ENCODE data around the gene ASCL5.

The ASCL5 gene

DNA sequence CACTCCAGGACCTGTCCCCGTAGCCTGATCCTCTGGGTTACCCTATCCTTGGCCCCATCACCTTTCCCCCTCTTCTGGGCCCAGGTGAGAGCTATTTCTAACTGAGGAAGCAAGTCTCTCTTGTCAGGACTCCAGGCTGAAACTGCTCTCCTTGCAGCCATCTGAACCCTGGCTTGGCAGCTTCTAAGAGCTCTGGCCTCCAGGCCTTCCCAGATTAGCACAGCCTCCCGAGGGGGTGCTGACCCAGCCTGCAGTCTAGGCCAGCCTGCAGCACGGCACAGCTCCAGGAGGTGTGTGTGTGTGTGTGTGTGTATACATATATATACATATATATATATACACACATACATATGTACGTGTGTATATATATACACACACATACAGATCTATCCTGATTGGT lies 32.2 kb downstream of the ASCL5 start:
- WGBS (ENCODE audit: extremely low coverage, insufficient coverage, insufficient read length) = no CpG with 5 or more reads among the region's 4 CpGs
- no peak overlapping the region for H3K4me3 ChIP-seq (ENCODE audit: low read depth, low read length)

DNA sequence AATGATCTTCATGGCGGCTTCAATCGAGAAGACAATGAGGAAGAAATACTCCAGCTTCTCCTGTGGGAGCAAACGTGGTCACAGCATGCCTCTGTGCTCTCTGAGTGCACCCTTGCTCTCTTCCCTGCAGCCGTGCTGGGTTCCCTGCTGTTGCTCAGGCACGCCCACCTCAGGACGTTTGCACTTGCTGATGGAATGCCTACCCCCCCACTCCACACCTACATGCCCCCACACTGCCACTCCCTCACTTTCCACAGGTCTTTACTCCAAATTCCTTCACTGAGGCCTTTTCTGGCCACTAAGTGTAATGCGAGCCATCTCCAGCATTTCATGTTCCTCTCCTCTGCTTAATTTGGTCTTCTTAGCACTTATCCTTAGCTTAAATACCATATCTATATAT lies 33.0 kb downstream of the ASCL5 start:
- Histone ChIP-seq H2BK5ac (ENCODE audit: low read depth, low read length, poor library complexity) (no peak overlapping the region), H3K9ac (ENCODE audit: low read length) (no peak overlapping the region), H2BK120ac (ENCODE audit: insufficient read depth, low read length, poor library complexity) (no peak overlapping the region), H3K79me1 (ENCODE audit: low read length) (no peaks in the 10 kb centered on the region), H3K27ac (ENCODE audit: low read depth, low read length) (no peak overlapping the region), H3K27me3 (ENCODE audit: insufficient read depth, low read length) (no peaks in the 10 kb centered on the region), H3K4me1 (ENCODE audit: control insufficient read depth in 1 of 2, insufficient read depth in 2 of 2, low read length in 2 of 2) (no peaks in the 10 kb centered on the region), H4K91ac (ENCODE audit: low read depth, low read length) (no peak overlapping the region), H3K9me3 (ENCODE audit: insufficient read depth, low read depth, low read length) (peaks cover 5% of the 10 kb centered on the region), H3K14ac (ENCODE audit: low read length) (no peak overlapping the region), H4K8ac (ENCODE audit: low read depth, low read length) (no peak overlapping the region), H3K18ac (ENCODE audit: low read length) (no peak overlapping the region), H2AFZ (ENCODE audit: insufficient read depth, low read length, poor library complexity) (no peak overlapping the region), H3K4ac (ENCODE audit: low read depth, low read length) (no peak overlapping the region), H3K4me3 (ENCODE audit: low read depth, low read length) (no peak overlapping the region), H3K79me2 (ENCODE audit: control insufficient read depth, insufficient read depth, low read length, poor library complexity) (no peaks in the 10 kb centered on the region), H2AK5ac (ENCODE audit: low read length) (no peak overlapping the region), H3K23ac (ENCODE audit: low read length) (no peak overlapping the region), H4K12ac (ENCODE audit: low read depth, low read length) (no peak overlapping the region), H3K4me2 (ENCODE audit: low read length) (no peak overlapping the region), H3K36me3 (ENCODE audit: control insufficient read depth in 1 of 2, insufficient read depth in 2 of 2, low read length in 2 of 2) (no peaks in the 10 kb centered on the region), H2BK12ac (ENCODE audit: low read length) (no peak overlapping the region)
- no CpG with 5 or more reads among the region's 7 CpGs for WGBS (ENCODE audit: extremely low coverage, insufficient coverage, insufficient read length)
- no peak for DNase-seq

More for the DNA sequence above, 32.2 kb downstream of the ASCL5 start:
- Histone ChIP-seq H3K36me3 (ENCODE audit: control insufficient read depth in 1 of 2, insufficient read depth in 2 of 2, low read length in 2 of 2) (no peaks in the 10 kb centered on the region), H3K4me2 (ENCODE audit: low read length) (no peak overlapping the region), H2BK120ac (ENCODE audit: insufficient read depth, low read length, poor library complexity) (no peak overlapping the region), H3K27me3 (ENCODE audit: insufficient read depth, low read length) (no peaks in the 10 kb centered on the region), H2AK5ac (ENCODE audit: low read length) (no peak overlapping the region), H2AFZ (ENCODE audit: insufficient read depth, low read length, poor library complexity) (no peak overlapping the region), H3K4me1 (ENCODE audit: control insufficient read depth in 1 of 2, insufficient read depth in 2 of 2, low read length in 2 of 2) (no peaks in the 10 kb centered on the region), H3K27ac (ENCODE audit: low read depth, low read length) (no peak overlapping the region), H3K14ac (ENCODE audit: low read length) (no peak overlapping the region), H3K9ac (ENCODE audit: low read length) (no peak overlapping the region), H3K18ac (ENCODE audit: low read length) (no peak overlapping the region), H2BK12ac (ENCODE audit: low read length) (no peak overlapping the region), H3K23ac (ENCODE audit: low read length) (no peak overlapping the region), H4K12ac (ENCODE audit: low read depth, low read length) (no peak overlapping the region), H3K79me2 (ENCODE audit: control insufficient read depth, insufficient read depth, low read length, poor library complexity) (no peaks in the 10 kb centered on the region), H3K79me1 (ENCODE audit: low read length) (no peaks in the 10 kb centered on the region), H4K91ac (ENCODE audit: low read depth, low read length) (no peak overlapping the region), H2BK5ac (ENCODE audit: low read depth, low read length, poor library complexity) (no peak overlapping the region), H4K8ac (ENCODE audit: low read depth, low read length) (no peak overlapping the region), H3K9me3 (ENCODE audit: insufficient read depth, low read depth, low read length) (peaks cover 2% of the 10 kb centered on the region), H3K4ac (ENCODE audit: low read depth, low read length) (no peak overlapping the region)
- DNase-seq = no peak

DNA sequence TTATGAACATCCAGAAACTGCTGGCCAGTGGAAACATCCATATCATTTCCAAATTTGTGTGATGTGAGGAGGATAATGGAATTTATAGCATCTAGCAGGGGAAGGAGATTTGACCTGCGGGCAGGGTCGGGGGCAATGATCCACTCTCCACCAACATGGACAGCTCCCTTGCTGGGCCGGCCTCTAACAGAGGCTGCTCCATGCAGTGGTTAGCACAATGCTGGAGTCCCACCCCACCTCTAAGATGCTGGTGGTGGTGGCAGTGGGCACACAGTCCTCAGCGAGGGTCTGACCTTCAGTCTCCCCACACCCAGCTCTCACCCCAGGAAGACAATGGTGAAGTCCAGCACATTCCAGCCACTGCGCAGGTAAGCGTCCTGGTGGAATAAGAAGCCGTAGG lies 33.4 kb downstream of the ASCL5 start:
- DNase-seq = no peak
- Histone ChIP-seq H3K79me1 (ENCODE audit: low read length) (no peaks in the 10 kb centered on the region), H3K27me3 (ENCODE audit: insufficient read depth, low read length) (no peaks in the 10 kb centered on the region), H3K4me1 (ENCODE audit: control insufficient read depth in 1 of 2, insufficient read depth in 2 of 2, low read length in 2 of 2) (no peaks in the 10 kb centered on the region), H3K9ac (ENCODE audit: low read length) (no peak overlapping the region), H3K18ac (ENCODE audit: low read length) (no peak overlapping the region), H2BK120ac (ENCODE audit: insufficient read depth, low read length, poor library complexity) (no peak overlapping the region), H4K8ac (ENCODE audit: low read depth, low read length) (no peak overlapping the region), H3K14ac (ENCODE audit: low read length) (no peak overlapping the region), H2BK5ac (ENCODE audit: low read depth, low read length, poor library complexity) (no peak overlapping the region), H2AFZ (ENCODE audit: insufficient read depth, low read length, poor library complexity) (no peak overlapping the region), H2BK12ac (ENCODE audit: low read length) (no peak overlapping the region), H4K91ac (ENCODE audit: low read depth, low read length) (no peak overlapping the region), H3K4me3 (ENCODE audit: low read depth, low read length) (no peak overlapping the region), H4K12ac (ENCODE audit: low read depth, low read length) (no peak overlapping the region), H3K23ac (ENCODE audit: low read length) (no peak overlapping the region), H3K79me2 (ENCODE audit: control insufficient read depth, insufficient read depth, low read length, poor library complexity) (no peaks in the 10 kb centered on the region), H3K4ac (ENCODE audit: low read depth, low read length) (no peak overlapping the region), H3K27ac (ENCODE audit: low read depth, low read length) (no peak overlapping the region), H3K9me3 (ENCODE audit: insufficient read depth, low read depth, low read length) (peaks cover 5% of the 10 kb centered on the region), H3K36me3 (ENCODE audit: control insufficient read depth in 1 of 2, insufficient read depth in 2 of 2, low read length in 2 of 2) (no peaks in the 10 kb centered on the region), H2AK5ac (ENCODE audit: low read length) (no peak overlapping the region), H3K4me2 (ENCODE audit: low read length) (no peak overlapping the region)
- no CpG with 5 or more reads among the region's 7 CpGs for WGBS (ENCODE audit: extremely low coverage, insufficient coverage, insufficient read length)

GRCh38 chr1:201092738-201093137 lies 34.2 kb downstream of the ASCL5 start:
- Histone ChIP-seq H3K79me1 (ENCODE audit: low read length) (no peaks in the 10 kb centered on the region), H3K79me2 (ENCODE audit: control insufficient read depth, insufficient read depth, low read length, poor library complexity) (no peaks in the 10 kb centered on the region), H3K27me3 (ENCODE audit: insufficient read depth, low read length) (no peaks in the 10 kb centered on the region), H4K91ac (ENCODE audit: low read depth, low read length) (no peak overlapping the region), H2BK12ac (ENCODE audit: low read length) (no peak overlapping the region), H3K9me3 (ENCODE audit: insufficient read depth, low read depth, low read length) (peaks cover 5% of the 10 kb centered on the region), H3K18ac (ENCODE audit: low read length) (no peak overlapping the region), H3K27ac (ENCODE audit: low read depth, low read length) (no peak overlapping the region), H4K8ac (ENCODE audit: low read depth, low read length) (no peak overlapping the region), H2BK5ac (ENCODE audit: low read depth, low read length, poor library complexity) (no peak overlapping the region), H3K4me3 (ENCODE audit: low read depth, low read length) (no peak overlapping the region), H2AFZ (ENCODE audit: insufficient read depth, low read length, poor library complexity) (no peak overlapping the region), H2BK120ac (ENCODE audit: insufficient read depth, low read length, poor library complexity) (no peak overlapping the region), H3K4me1 (ENCODE audit: control insufficient read depth in 1 of 2, insufficient read depth in 2 of 2, low read length in 2 of 2) (no peaks in the 10 kb centered on the region), H2AK5ac (ENCODE audit: low read length) (no peak overlapping the region), H3K4me2 (ENCODE audit: low read length) (no peak overlapping the region), H3K36me3 (ENCODE audit: control insufficient read depth in 1 of 2, insufficient read depth in 2 of 2, low read length in 2 of 2) (no peaks in the 10 kb centered on the region), H3K9ac (ENCODE audit: low read length) (no peak overlapping the region), H3K4ac (ENCODE audit: low read depth, low read length) (no peak overlapping the region), H3K23ac (ENCODE audit: low read length) (no peak overlapping the region), H4K12ac (ENCODE audit: low read depth, low read length) (no peak overlapping the region), H3K14ac (ENCODE audit: low read length) (no peak overlapping the region)
- no CpG with 5 or more reads among the region's 3 CpGs for WGBS (ENCODE audit: extremely low coverage, insufficient coverage, insufficient read length)
- no peak for DNase-seq
